Natural killer cell (primary cell): ENCODE results near the gene USP34. TPM values are rescaled to one million over a fixed set of nuclear protein-coding genes. Genes with fewer than 3 reads are reported as not detected.

Experiments
- ATAC-seq, 3 donors: fragments of 150-1000 bp in 2 of 3; fragments of 200-7000 bp in 1 of 3; cut with Tn5 transposase; 1 replicate in 1 of 3; 2 replicates in 2 of 3; pipeline ENCODE4 v1.10.0; 2021; ENCODE audit warnings: mild to moderate bottlenecking in 2 of 3, moderate library complexity in 2 of 3
- DNase-seq, 2 donors: peaks; one replicate each; pipeline versions ENCODE4 v3.0.0 to v3.0.0-alpha.2; 2013 to 2021; ENCODE audit warnings: mixed read lengths in 1 of 2
- H3K27ac ChIP-seq: one replicate; pipeline ENCODE4 v1.5.1; 2013; ENCODE audit warnings: mild to moderate bottlenecking, low read length
- H3K27me3 ChIP-seq: one replicate; pipeline ENCODE4 v1.6.1; 2013; ENCODE audit warnings: low read length; ENCODE audit not compliant: control insufficient read depth, insufficient read depth
- H3K36me3 ChIP-seq: one replicate; pipeline ENCODE4 v1.6.1; 2013; ENCODE audit warnings: low read length; ENCODE audit not compliant: control insufficient read depth, insufficient read depth
- H3K4me1 ChIP-seq: one replicate; pipeline ENCODE4 v1.6.1; 2013; ENCODE audit warnings: low read length; ENCODE audit not compliant: control insufficient read depth, insufficient read depth
- H3K4me3 ChIP-seq: one replicate; pipeline ENCODE4 v1.5.1; 2013; ENCODE audit warnings: low read length
- H3K9me3 ChIP-seq: one replicate; pipeline ENCODE4 v1.6.1; 2013; ENCODE audit warnings: low read length; ENCODE audit not compliant: control insufficient read depth, insufficient read depth
- H3K27ac Mint-ChIP-seq, 2 donors: one replicate each; pipeline ENCODE4 v1.8.0; 2022; ENCODE audit warnings: mild to moderate bottlenecking in 2 of 2, mixed read lengths in 2 of 2, moderate library complexity in 1 of 2
- H3K27me3 Mint-ChIP-seq, 2 donors: one replicate each; pipeline ENCODE4 v1.8.0; 2022; ENCODE audit warnings: low read depth in 2 of 2, mixed read lengths in 2 of 2
- H3K36me3 Mint-ChIP-seq: one replicate; pipeline ENCODE4 v1.8.0; 2022; ENCODE audit warnings: mixed read lengths
- H3K4me1 Mint-ChIP-seq, 2 donors: one replicate each; pipeline ENCODE4 v1.8.0; 2022; ENCODE audit warnings: mixed read lengths in 2 of 2
- H3K4me3 Mint-ChIP-seq: one replicate; pipeline ENCODE4 v1.8.0; 2022; ENCODE audit warnings: mild to moderate bottlenecking, moderate library complexity, mixed read lengths
- H3K9me3 Mint-ChIP-seq, 2 donors: one replicate each; pipeline ENCODE4 v1.8.0; 2022; ENCODE audit warnings: mixed read lengths in 2 of 2
- WGBS: methylation state at CpG from one replicate; pipeline ENCODE4 v1.1.7; 2013; ENCODE audit warnings: missing lambda C conversion rate; ENCODE audit not compliant: insufficient coverage; 5-methylcytosine and 5-hydroxymethylcytosine counted together
- intact Hi-C: fragments of 100-400 bp; cut with micrococcal nuclease; formaldehyde crosslinking; loops from one replicate; pipeline ENCODE4 v1.14.2; 2022
- total RNA-seq, 4 donors: library from RNA; stranded (reverse); fragments of 120-200 nt in 1 of 4; gene quantifications; one replicate each; pipeline versions ENCODE4 v1.2.3 to v1.2.4, GENCODE V29; 2013 to 2022
- TF ChIP-seq, protein P1 (sequence below): fragments of 200-600 bp; IDR thresholded peaks from one replicate; pipeline ENCODE4 v1.8.0; 2022; ENCODE audit warnings: antibody characterized with exemption

The USP34 gene
- total RNA-seq, 3 donors from 2014 or later (not counting 1 experiment from before 2014, with no cell fraction given), result 184 to 204 (median 199) TPM

DNA sequence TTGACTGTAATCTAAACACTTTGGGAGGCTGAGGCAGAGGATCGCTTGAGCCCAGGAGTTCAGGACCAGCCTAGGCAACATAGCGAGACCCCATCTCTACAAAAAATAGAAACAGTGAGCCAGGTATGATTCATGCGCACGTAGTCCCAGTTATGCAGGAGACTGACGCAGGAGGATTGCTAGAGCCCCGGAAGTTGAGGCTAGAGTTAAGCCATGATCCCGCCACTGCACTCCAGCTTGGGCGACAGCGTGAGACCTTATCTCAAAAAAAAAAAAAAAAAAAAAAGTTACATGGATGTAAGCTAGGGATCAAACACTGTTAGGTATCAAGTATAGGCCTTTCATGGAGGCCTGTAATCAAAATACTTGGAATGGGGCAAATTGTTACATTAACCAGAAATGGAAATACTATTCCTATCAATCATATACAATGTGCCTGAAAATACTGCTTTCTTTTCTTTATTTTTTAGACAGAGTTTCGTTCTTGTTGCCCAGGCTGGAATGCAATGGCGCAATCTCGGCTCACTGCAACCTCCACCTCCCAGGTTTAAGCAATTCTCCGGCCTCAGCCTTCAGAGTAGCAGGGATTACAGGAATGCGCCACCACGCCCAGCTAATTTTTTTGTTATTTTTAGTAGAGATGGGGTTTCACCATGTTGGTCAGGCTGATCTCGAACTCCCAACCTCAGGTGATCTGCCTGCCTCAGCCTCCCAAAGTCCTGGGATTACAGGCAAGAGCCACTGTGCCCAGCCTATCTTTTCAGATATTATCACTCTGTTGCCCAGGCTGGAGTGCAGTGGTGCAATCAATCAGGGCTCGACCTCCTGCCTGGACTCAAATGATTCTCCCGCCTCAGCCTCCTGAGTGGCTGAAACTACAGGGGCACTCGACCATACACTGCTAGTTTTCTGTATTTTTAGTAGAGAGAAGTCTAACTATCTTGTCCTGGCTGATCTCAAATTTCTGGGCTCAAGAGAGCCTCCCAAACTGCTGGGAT lies 40.1 kb upstream of the USP34 start:
- peak overlapping the region; percentile 23 to 46 for H3K27ac Mint-ChIP-seq
- H3K36me3 Mint-ChIP-seq, result no peaks in the 10 kb centered on the region
- Histone ChIP-seq H3K36me3 (peaks cover 43% of the 10 kb centered on the region), H3K27me3 (no peaks in the 10 kb centered on the region), H3K27ac (no peak overlapping the region), H3K4me1 (no peaks in the 10 kb centered on the region), H3K4me3 (no peak overlapping the region), H3K9me3 (no peaks in the 10 kb centered on the region)
- H3K27me3 Mint-ChIP-seq, result no peaks in the 10 kb centered on the region
- 97% methylated on average over 17 of the region's 19 CpGs for WGBS
- TF ChIP-seq, protein P1, sequence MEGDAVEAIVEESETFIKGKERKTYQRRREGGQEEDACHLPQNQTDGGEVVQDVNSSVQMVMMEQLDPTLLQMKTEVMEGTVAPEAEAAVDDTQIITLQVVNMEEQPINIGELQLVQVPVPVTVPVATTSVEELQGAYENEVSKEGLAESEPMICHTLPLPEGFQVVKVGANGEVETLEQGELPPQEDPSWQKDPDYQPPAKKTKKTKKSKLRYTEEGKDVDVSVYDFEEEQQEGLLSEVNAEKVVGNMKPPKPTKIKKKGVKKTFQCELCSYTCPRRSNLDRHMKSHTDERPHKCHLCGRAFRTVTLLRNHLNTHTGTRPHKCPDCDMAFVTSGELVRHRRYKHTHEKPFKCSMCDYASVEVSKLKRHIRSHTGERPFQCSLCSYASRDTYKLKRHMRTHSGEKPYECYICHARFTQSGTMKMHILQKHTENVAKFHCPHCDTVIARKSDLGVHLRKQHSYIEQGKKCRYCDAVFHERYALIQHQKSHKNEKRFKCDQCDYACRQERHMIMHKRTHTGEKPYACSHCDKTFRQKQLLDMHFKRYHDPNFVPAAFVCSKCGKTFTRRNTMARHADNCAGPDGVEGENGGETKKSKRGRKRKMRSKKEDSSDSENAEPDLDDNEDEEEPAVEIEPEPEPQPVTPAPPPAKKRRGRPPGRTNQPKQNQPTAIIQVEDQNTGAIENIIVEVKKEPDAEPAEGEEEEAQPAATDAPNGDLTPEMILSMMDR, result no peak
- no peak overlapping the region for H3K4me3 Mint-ChIP-seq
- peaks cover 17 to 21% of the 10 kb centered on the region in 2 donors for H3K4me1 Mint-ChIP-seq
- H3K9me3 Mint-ChIP-seq, result no peaks in the 10 kb centered on the region
- ATAC-seq (no peak), DNase-seq (no peak)
- intact Hi-C loops, result no loop called here

DNA sequence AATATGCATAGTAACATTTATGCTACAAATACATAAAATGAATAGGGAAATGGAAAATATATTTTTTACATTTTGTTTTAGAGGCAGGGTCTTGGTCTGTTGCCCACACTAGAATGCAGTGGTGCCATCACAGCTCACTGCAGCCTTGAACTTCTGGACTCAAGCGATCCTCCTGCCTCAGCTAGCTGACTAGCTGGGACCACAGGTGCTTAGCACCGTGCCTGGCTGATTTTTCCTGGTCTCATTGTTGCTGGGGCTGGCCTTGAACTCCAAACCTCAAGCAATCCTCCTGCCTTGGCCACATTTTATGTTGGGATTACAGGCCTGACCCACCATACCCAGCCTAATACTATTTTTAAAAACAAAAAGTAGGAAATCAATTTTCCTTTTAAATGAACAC lies 34.1 kb upstream of the USP34 start:
- H3K27me3 Mint-ChIP-seq, result no peaks in the 10 kb centered on the region
- intact Hi-C loops, result no loop called here

DNA sequence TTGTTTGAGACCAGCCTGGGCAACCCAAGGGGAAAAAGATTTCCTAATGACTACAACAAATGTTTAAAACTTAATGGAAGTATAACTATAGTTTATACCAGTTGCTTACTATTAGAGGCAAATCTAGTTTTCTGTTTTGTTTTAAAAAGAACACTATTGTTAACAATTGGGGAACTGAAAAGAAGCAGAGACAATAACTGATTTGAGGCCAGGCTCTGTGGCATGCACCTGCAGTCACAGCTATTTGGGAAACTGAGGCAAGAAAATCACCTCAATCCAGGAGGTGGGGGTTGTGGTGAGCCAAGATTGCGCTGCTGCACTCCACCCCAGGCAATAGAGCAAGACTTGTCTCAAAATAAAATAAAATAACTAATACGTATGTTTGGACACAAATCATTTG lies 28.2 kb upstream of the USP34 start:
- 100% methylated on average over 1 of the region's 2 CpGs for WGBS
- H3K27ac Mint-ChIP-seq, result peak overlapping the region in 1 of 2 donors; percentile 54
- H3K9me3 ChIP-seq, result no peaks in the 10 kb centered on the region
- no peak overlapping the region for H3K4me3 ChIP-seq
- ATAC-seq (no peak), DNase-seq (no peak)
- intact Hi-C loops, result no loop called here
- TF ChIP-seq, protein P1, result no peak
- peaks cover 5% of the 10 kb centered on the region in 2 donors for H3K4me1 Mint-ChIP-seq
- H3K27me3 ChIP-seq, result no peaks in the 10 kb centered on the region
- peaks cover 22% of the 10 kb centered on the region for H3K36me3 Mint-ChIP-seq
- H3K27ac ChIP-seq, result no peak overlapping the region
- no peaks in the 10 kb centered on the region for H3K9me3 Mint-ChIP-seq
- H3K4me1 ChIP-seq, result no peaks in the 10 kb centered on the region
- no peaks in the 10 kb centered on the region for H3K27me3 Mint-ChIP-seq
- H3K4me3 Mint-ChIP-seq, result no peak overlapping the region
- H3K36me3 ChIP-seq, result peaks cover 74% of the 10 kb centered on the region

More for the DNA sequence above, 34.1 kb upstream of the USP34 start:
- TF ChIP-seq, protein P1, result no peak
- no peak overlapping the region for H3K4me3 Mint-ChIP-seq
- DNase-seq, result no peak
- Histone ChIP-seq H3K4me3 (no peak overlapping the region), H3K4me1 (no peaks in the 10 kb centered on the region), H3K36me3 (peaks cover 26% of the 10 kb centered on the region), H3K27ac (no peak overlapping the region), H3K27me3 (no peaks in the 10 kb centered on the region), H3K9me3 (no peaks in the 10 kb centered on the region)
- no peaks in the 10 kb centered on the region for H3K36me3 Mint-ChIP-seq
- 95% methylated on average over 2 of the region's 2 CpGs for WGBS
- H3K27ac Mint-ChIP-seq, result peak overlapping the region in 1 of 2 donors; percentile 63
- H3K9me3 Mint-ChIP-seq, result no peaks in the 10 kb centered on the region
- peaks cover 17 to 18% of the 10 kb centered on the region in 2 donors for H3K4me1 Mint-ChIP-seq
- ATAC-seq, result no peak
